GM10248 (cell line): ENCODE data around the gene ABHD2.

Experiments
- CTCF ChIA-PET: fragments of 300-600 bp; sonication (Branson Sonifier 250); formaldehyde crosslinking; extraction: SDS; loops from one replicate; lab custom pipeline; 2021; ENCODE audit warnings: antibody characterized with exemption; lab: Yijun Ruan, JAX
- POLR2A ChIA-PET: fragments of 350-650 bp; sonication (Branson Sonifier 250); formaldehyde crosslinking; extraction: SDS; loops from one replicate; lab custom pipeline; 2020; ENCODE audit warnings: antibody characterized with exemption; lab: Yijun Ruan, JAX
- DNase-seq: peaks from one replicate; pipeline ENCODE4 v3.0.0; 2012; ENCODE audit errors: extremely low spot score
- TF ChIP-seq, protein P1 (sequence below): IDR thresholded peaks from 2 replicates; pipeline ENCODE4 v1.5.1; 2012; ENCODE audit warnings: mild to moderate bottlenecking, low read depth; ENCODE audit errors: extremely low read depth, missing control alignments, control extremely low read depth

The ABHD2 gene

GRCh38 chr15:89121414-89121813 is 33.2 kb downstream of the ABHD2 start:
- ChIA-PET CTCF (interaction anchor here (1.1 to 12.0 kb wide), 6 partner anchors 7 to 85 kb away, joined by 3 to 123 read pairs (median 8); no protein-coding TSS in a partner anchor), POLR2A (no interaction called here)

DNA sequence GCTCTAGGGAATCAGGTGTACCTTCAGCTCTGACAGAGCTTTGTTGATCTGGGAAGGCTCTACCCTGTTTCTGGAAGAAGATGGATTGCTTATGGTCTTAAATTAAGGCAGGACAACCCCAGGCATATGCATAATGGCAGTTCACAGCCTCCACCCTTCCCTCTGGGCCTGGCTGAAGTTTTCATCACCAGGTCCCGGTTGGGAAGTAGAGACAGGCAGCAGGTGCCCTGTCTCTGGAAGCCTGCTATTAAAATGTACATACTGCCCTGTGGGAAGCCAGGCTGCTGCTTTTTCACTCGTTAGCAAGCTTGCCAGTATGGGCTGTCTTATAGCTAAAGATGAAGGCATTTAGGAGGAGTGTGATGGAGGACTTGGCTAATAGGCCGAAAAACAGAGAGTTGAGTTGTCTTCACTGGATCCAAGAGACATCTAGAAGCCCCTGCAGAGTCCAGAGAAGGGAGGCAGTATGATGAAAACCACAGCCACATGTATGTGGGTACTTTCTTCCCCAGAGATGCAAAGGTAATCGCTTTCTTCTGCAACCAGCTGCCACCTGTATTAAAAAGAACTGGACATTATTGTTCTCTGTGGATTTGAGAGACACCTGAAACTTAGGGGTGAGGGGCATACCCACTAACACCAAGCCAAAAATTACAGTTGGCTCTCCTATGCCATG is 34.4 kb downstream of the ABHD2 start:
- ChIA-PET POLR2A (no interaction called here), CTCF (interaction anchor here (0.8 to 3.1 kb wide), 5 partner anchors 11 to 84 kb away, joined by 3 to 15 read pairs (median 3); no protein-coding TSS in a partner anchor)
- TF ChIP-seq, protein P1, sequence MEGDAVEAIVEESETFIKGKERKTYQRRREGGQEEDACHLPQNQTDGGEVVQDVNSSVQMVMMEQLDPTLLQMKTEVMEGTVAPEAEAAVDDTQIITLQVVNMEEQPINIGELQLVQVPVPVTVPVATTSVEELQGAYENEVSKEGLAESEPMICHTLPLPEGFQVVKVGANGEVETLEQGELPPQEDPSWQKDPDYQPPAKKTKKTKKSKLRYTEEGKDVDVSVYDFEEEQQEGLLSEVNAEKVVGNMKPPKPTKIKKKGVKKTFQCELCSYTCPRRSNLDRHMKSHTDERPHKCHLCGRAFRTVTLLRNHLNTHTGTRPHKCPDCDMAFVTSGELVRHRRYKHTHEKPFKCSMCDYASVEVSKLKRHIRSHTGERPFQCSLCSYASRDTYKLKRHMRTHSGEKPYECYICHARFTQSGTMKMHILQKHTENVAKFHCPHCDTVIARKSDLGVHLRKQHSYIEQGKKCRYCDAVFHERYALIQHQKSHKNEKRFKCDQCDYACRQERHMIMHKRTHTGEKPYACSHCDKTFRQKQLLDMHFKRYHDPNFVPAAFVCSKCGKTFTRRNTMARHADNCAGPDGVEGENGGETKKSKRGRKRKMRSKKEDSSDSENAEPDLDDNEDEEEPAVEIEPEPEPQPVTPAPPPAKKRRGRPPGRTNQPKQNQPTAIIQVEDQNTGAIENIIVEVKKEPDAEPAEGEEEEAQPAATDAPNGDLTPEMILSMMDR = no peak
- no peak for DNase-seq

More at GRCh38 chr15:89121414-89121813, 33.2 kb downstream of the ABHD2 start:
- TF ChIP-seq, protein P1 = no peak
- no peak for DNase-seq

DNA sequence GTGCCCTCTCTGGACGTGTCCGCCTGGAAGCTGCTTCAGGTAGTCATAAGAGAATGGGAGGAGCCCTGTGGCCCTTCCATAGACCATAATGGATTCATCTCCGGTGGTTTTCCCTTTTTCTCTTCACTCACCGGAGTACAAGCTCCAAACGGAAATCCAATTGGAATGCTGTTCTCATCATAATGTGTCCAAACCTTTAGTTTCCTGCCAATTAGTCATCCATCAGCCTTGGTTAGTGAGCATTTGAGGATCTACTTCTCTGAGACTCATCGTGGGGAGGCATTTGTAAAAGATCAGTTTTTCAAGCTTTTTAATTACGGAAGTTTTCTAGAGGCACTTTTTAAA is 34.9 kb downstream of the ABHD2 start:
- POLR2A ChIA-PET = no interaction called here
- DNase-seq = no peak

GRCh38 chr15:89125088-89125826 is 37.0 kb downstream of the ABHD2 start:
- POLR2A ChIA-PET = no interaction called here
- DNase-seq = no peak
- TF ChIP-seq, protein P1 = no peak
- CTCF ChIA-PET = interaction anchor here (1.9 to 10.4 kb wide), 3 partner anchors 9 to 69 kb away, joined by 5 to 123 read pairs (median 98); no protein-coding TSS in a partner anchor

More for the DNA sequence above, 34.9 kb downstream of the ABHD2 start:
- CTCF ChIA-PET = interaction anchor here (0.8 to 1.7 kb wide), 6 partner anchors 10 to 66 kb away, joined by 3 to 6 read pairs (median 4); no protein-coding TSS in a partner anchor
- TF ChIP-seq, protein P1 = no peak

DNA sequence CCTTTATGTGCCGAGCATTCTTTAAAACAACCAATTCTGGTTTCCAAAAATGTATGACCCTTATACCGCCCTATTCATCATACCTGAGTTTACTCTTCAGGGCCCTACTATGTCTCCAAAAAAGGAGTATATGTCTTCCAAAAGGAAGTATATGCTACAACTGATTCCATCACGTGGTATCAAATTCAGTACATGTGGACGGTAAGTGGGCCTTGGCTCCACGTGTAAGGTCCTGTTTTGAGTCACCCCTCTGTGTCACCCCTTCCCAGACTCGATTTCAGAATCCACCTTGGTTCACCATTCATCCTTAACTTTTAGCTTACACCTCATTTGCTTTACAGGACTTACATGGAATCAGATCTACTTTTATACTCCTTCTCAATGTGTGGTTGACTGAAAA is 37.8 kb downstream of the ABHD2 start:
- POLR2A ChIA-PET = no interaction called here
- DNase-seq = no peak
- CTCF ChIA-PET = interaction anchor here (1.5 to 10.4 kb wide), 3 partner anchors 10 to 70 kb away, joined by 4 to 123 read pairs (median 98); no protein-coding TSS in a partner anchor
- TF ChIP-seq, protein P1 = no peak

DNA sequence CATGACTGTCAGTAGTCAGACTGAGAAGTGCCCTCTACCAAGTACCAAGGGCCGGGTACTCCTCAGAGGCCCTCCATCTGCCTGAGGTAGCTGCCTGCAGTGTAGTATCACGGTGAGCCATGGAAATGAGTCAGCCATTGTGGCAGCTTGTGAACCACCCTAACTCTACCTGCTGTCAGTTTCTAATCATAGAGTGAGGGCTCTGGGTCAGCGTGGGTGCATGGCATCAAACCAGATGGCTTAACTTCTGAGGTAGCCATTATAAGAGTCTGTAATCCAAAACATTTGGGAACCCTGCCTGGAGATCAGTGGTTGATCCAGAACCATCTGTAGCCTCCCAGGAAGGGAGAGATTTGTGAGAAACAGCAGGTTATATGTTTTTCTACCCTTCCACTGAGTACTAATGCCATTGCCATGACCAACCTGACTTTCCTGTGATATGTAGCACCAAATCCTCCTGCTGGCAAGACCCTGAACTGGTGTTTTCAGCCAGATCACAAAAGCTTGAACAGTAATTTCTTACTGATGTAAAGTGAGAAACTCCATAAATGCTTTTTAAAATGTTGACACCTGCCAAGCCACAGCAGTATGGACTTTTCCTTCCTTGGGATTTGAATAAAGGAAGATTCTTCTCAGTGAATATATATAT is 38.9 kb downstream of the ABHD2 start:
- POLR2A ChIA-PET = no interaction called here
- TF ChIP-seq, protein P1 = no peak
- CTCF ChIA-PET = interaction anchor here (1.0 to 10.4 kb wide), 5 partner anchors 11 to 71 kb away, joined by 3 to 123 read pairs (median 8); no protein-coding TSS in a partner anchor
- no peak for DNase-seq
